ENCODE data around the gene ALK. TPM values are rescaled to one million over a fixed set of nuclear protein-coding genes. Genes with fewer than 3 reads are reported as not detected.

The ALK gene
- total RNA-seq, 1 experiment from 2014 or later = not detected

DNA sequence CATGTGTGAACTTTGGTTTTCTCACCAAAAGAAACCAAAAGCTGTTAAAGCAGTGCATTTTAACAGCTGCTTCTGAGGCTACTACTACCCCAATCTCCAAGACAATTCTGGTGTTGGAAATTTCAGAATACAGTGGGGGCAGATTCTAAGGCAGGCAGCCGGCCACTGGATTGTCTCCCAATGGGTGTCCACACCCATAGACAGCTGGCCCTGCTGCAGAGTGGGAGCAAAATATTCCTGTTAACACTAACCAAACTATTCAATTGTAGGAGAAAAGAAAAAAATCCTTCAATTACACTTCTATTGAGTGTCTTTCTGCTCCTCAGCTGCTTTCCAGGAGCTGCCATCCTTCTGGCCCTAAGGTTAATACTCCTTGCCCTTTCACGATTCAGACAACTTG is 223.7 kb downstream of the ALK start:
- H2BK15ac ChIP-seq (ENCODE audit: low read depth, low read length) = no peak overlapping the region

More for the DNA sequence above, 223.7 kb downstream of the ALK start:
- Histone ChIP-seq H4K8ac (replicated peaks; ENCODE audit: insufficient read length, low read depth, low read length) (no peak overlapping the region), H3K9ac (ENCODE audit: extremely low read depth, insufficient read length, low read length) (no peak overlapping the region), H3K79me1 (ENCODE audit: insufficient read depth, low read depth, low read length, poor library complexity, severe bottlenecking) (no peaks in the 10 kb centered on the region), H3K4me2 (ENCODE audit: insufficient read depth, insufficient read length, low read length) (no peak overlapping the region), H3K56ac (ENCODE audit: insufficient read length, low read depth, low read length) (no peak overlapping the region), H2AFZ (ENCODE audit: low read length) (no peak overlapping the region), H3K4ac (ENCODE audit: low read depth, low read length) (no peak overlapping the region), H3K23ac (ENCODE audit: insufficient read length, low read depth, low read length) (no peak overlapping the region), H3K27ac (ENCODE audit: insufficient read length, low read depth, low read length) (no peak overlapping the region), H4K91ac (ENCODE audit: insufficient read length, low read depth, low read length) (no peak overlapping the region), H2BK120ac (ENCODE audit: low read depth, low read length, poor library complexity, severe bottlenecking) (no peak overlapping the region), H2BK20ac (ENCODE audit: low read depth, low read length, poor library complexity, severe bottlenecking) (no peak overlapping the region), H3K27me3 (ENCODE audit: insufficient read depth, low read length) (no peaks in the 10 kb centered on the region), H3K23me2 (ENCODE audit: insufficient read length, low read depth, low read length, poor library complexity, severe bottlenecking) (no peaks in the 10 kb centered on the region), H3T11ph (ENCODE audit: low read length) (no peak overlapping the region), H2BK5ac (ENCODE audit: insufficient read length, low read length) (no peak overlapping the region), H2BK12ac (ENCODE audit: insufficient read length, low read depth, low read length) (no peak overlapping the region), H3K79me2 (ENCODE audit: insufficient read depth, low read length) (no peaks in the 10 kb centered on the region), H4K5ac (ENCODE audit: insufficient read length, low read depth, low read length) (no peak overlapping the region), H3K18ac (ENCODE audit: insufficient read length, low read depth, low read length) (no peak overlapping the region), H4K20me1 (ENCODE audit: control insufficient read depth, insufficient read depth, insufficient read length) (no peaks in the 10 kb centered on the region), H3K4me1 (ENCODE audit: insufficient read depth, low read length) (no peaks in the 10 kb centered on the region; the same call in 1 of the 2 replicates), H3K9me3 (ENCODE audit: control insufficient read depth, low read depth, low read length) (no peaks in the 10 kb centered on the region), H3K14ac (ENCODE audit: insufficient read depth, low read length) (no peak overlapping the region), H2AK5ac (ENCODE audit: insufficient read length, low read length) (no peak overlapping the region)
- H3K4me1 Mint-ChIP-seq = peaks cover 0 to 4% of the 10 kb centered on the region in 2 experiments; a peak in 3 of 4 replicates
- DNase-seq = peak; percentile 2
- no peak overlapping the region for H3K4me3 Mint-ChIP-seq
- TF ChIP-seq, protein P1, sequence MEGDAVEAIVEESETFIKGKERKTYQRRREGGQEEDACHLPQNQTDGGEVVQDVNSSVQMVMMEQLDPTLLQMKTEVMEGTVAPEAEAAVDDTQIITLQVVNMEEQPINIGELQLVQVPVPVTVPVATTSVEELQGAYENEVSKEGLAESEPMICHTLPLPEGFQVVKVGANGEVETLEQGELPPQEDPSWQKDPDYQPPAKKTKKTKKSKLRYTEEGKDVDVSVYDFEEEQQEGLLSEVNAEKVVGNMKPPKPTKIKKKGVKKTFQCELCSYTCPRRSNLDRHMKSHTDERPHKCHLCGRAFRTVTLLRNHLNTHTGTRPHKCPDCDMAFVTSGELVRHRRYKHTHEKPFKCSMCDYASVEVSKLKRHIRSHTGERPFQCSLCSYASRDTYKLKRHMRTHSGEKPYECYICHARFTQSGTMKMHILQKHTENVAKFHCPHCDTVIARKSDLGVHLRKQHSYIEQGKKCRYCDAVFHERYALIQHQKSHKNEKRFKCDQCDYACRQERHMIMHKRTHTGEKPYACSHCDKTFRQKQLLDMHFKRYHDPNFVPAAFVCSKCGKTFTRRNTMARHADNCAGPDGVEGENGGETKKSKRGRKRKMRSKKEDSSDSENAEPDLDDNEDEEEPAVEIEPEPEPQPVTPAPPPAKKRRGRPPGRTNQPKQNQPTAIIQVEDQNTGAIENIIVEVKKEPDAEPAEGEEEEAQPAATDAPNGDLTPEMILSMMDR (conservative IDR thresholded peaks at IDR 0.05) = no peak
- no peaks in the 10 kb centered on the region; a peak in 1 of 7 replicates for H3K36me3 Mint-ChIP-seq (ENCODE audit: insufficient read depth in 1 of 3, low read depth in 3 of 3)
- WGBS (ENCODE audit: extremely low coverage, insufficient read length, low lambda C conversion rate) = no CpG with 5 or more reads among the region's 2 CpGs
- H3K27me3 Mint-ChIP-seq (ENCODE audit: low read depth) = peaks cover 2% of the 10 kb centered on the region; the same call in 1 of the 2 replicates
- peaks cover 6 to 8% of the 10 kb centered on the region in 2 experiments; a peak in 3 of 5 replicates for H3K9me3 Mint-ChIP-seq
- no peak overlapping the region for H3K27ac Mint-ChIP-seq
